NCI-H146 treated with DMSO at 0.1 percent for 48 hours (cell line): ENCODE results near the gene AFAP1L1.

Experiments
- DNase-seq: peaks from one replicate; lab custom pipeline; 2025; ENCODE audit not compliant: unreplicated experiment; lab: John Stamatoyannopoulos, UW

The AFAP1L1 gene

GRCh38 chr5:149310947-149311658, 39.4 kb downstream of the AFAP1L1 start:
- no peak for DNase-seq

GRCh38 chr5:149313151-149313841, 41.6 kb downstream of the AFAP1L1 start:
- no peak for DNase-seq

- DNase-seq = no peak
Observed at GRCh38 chr5:149314571-149315111, 43.0 kb downstream of the AFAP1L1 start.

DNA sequence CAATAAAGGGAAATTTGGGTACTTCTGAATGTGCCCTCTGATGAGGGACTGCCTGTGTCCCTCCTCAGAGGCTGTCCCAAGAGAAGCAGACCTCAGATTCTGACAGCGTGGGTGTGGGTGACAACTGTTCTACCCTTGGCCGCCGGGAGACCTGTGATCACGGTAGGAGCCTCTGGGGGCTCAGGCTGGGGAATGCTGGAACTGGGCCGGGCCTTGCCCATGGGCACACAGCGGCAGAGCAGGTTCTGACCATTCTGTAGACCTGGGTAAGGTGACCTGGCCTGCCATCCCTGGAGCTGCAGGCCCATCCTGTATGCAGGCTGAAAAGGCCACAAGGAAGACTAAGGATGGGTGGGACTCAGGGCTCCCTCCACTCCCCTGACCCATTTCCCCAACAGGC, 44.1 kb downstream of the AFAP1L1 start:
- DNase-seq = no peak

DNA sequence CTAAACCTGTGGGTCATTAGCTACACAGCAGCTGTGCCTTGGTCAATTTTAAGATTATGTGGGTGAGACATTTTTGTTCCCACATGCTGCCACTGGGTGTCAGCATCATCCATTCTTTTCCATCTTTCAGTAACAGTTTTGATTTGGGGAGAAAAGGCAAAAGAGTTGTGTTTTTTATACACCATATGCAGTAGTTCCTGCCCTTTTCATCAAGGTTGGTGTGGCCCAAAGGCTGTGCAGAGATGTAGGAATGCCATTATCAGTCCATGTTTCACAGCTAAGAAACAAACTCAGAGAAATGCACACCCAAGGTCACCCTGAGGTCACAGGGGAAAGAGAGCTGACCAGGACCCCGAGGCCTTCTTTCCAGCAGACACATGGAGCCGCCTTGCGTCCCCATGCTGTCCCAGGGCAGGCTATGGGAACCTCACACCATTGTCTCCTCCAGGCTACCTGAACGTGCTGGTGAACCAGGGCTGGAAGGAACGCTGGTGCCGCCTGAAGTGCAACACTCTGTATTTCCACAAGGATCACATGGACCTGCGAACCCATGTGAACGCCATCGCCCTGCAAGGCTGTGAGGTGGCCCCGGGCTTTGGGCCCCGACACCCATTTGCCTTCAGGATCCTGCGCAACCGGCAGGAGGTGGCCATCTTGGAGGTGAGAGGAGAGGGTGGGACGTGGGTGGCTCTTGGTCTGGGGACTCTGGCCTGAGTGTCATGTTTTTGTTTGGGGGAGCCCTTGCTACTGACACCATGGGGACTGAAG, 45.8 kb downstream of the AFAP1L1 start:
- DNase-seq = peak; percentile 4

- no peak for DNase-seq
Observed at GRCh38 chr5:149319174-149319573, 47.5 kb downstream of the AFAP1L1 start.

DNA sequence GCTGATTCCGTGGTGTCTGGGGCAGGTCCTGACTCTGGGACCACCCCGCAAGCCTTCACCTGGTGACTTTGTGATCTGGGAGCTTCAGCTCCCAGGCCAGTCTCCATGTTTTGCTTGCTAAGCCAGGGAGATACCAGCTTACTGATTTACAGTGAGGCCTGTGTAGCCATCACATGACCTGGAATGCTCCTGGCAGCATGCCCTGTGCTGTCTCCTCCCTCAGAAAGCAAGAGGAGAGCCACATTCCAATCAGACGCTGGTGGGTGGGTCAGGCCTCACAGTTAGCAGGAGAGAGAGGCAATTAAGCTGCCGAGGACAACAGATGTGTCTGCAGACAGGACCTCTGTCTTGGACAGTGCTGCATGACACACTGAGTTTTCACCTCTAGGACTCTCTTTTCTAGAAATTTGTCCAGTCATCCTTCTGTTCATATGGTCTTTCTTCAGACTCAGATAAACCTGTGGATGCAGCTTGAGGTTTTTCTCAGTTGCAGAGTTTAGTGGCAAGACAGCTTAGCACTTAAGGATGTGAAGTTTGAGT, 49.2 kb downstream of the AFAP1L1 start:
- peak; percentile 26 for DNase-seq

GRCh38 chr5:149322518-149322917, 50.9 kb downstream of the AFAP1L1 start:
- DNase-seq = no peak

- no peak for DNase-seq
Observed at GRCh38 chr5:149323210-149323609, 51.6 kb downstream of the AFAP1L1 start.

GRCh38 chr5:149323621-149324205, 52.1 kb downstream of the AFAP1L1 start:
- no peak for DNase-seq

DNA sequence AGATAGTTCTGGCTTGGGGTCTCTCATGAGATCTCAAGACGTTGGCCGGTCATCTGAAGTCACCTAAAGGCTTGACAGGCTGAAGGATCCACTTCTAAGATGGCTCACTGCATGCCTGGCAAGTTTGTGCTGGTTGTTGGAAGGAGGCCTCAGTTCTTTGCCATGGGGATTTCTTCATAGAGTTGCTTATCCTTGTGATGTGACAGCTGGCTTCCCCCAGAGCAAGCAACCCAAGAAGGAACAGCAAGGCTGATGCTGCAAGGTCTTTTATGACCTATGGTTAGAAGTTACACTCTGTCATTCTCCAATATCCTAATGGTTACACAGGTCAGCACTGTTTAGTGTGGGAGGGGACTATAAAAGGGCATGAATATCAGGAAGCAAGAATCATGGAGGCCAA, 53.0 kb downstream of the AFAP1L1 start:
- DNase-seq = no peak

- no peak for DNase-seq
Observed at GRCh38 chr5:149325166-149325735, 53.6 kb downstream of the AFAP1L1 start.

GRCh38 chr5:149325894-149326293, 54.2 kb downstream of the AFAP1L1 start:
- no peak for DNase-seq

DNA sequence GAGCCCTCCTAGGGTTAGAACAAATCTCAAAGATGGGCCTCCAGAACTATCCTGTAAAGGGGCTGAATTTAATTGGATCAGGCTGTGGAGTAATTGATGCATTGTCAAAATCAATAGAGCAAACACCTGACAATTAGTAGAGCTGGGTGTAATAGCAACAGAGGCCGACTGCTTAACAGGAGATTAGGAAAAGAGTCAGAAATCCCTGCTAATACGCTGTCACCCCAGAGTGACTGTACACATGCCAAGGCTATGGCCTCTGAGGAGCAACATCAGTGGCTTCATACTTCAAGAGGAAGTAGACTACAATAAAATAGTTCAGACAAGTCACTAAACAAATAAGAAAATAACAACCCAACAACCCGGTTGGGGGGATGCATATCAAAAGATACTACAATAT, 55.0 kb downstream of the AFAP1L1 start:
- DNase-seq = peak; percentile 25

DNA sequence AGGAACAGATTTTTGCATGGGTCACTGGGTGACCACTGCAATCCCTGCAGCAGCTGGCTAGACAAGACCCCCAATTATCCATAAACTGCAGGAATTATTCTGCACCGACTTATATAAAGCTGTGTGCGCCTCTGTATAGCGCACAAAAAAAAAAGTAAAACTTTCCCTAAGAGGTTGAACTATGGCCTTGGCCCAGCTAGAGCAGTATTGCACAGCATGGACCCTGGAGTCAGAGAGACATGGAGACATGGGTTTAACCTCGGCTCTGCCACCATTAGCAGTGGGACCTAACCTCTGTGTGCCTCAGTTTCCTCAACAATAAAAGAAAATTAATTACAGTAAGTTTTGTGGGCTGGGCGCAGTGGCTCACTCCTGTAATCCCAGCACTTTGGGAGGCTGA, 56.5 kb downstream of the AFAP1L1 start:
- no peak for DNase-seq

DNA sequence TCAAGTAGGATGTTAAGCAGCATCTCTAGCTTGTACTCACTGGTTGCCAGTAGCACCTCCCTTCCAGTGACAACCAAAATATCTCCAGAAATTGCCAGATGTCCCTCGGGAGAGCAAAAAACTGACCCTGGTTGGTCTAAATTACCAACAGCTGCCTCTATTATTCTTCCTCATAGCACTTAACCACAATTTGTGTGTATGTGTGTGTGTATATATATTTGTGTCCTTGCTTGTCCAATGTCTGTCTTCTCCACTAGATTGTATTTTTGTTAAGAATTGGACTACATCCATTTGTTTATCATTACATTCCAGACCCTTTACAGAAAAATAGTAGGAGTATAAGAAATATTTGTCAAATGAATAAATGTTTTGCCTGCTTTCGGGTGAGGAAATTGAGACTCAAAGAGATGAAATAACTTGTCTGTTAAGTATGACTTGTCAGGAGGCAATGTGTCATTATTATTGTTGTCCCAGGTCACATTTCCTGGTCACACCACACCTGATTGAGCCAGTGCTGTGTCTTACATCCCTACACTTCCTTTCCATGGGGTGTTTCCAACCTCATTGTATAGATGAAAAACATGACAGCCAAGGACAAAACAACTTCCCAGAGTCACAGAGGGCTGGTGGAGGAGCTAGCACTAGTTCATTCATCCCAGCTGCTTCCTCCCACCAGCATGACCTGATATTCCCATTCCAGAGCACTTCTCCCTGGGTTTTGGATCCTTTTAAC, 62.2 kb downstream of the AFAP1L1 start:
- DNase-seq = no peak

DNA sequence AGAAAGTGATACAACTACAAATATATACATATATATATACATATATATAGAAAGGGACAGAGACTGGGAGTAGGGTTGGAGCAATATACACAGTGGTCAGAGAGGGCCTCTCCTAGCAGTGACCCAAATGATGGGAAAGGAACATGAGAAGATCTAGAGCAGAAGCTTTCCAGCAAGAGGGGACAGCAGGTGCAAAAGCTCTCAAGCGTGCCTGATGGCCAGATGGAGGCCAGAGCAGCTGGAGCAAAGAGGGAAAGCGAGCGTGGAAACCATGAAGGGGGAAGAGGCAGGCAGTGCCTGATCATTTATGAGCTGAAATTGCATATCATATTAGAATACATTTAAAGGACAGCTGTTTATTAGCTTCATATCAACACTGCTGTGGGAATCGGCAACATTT, 66.1 kb downstream of the AFAP1L1 start:
- DNase-seq = peak; percentile 21

- DNase-seq = no peak
Observed at GRCh38 chr5:149338364-149338763, 66.7 kb downstream of the AFAP1L1 start.

DNA sequence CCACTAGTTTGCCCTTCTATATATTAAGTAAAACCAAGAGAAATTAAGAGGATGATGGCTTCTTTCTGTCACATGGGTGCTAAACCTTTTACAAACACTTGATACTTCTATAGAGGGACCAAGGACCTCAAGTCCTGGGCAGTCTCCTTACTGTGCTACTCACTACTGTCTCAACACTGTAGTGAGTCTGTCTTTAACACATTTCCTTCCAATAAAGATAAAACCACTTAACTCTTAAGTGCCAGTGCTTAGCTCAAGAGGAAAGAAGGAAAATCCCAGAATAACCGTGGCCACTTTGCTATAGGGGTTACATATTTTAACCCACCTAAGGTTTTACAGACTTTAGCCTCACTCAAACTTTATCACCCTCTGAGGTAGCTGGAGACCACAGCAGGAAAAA, 69.3 kb downstream of the AFAP1L1 start:
- DNase-seq = no peak

- no peak for DNase-seq
Observed at GRCh38 chr5:149341876-149342275, 70.2 kb downstream of the AFAP1L1 start.
